ENCODE measurements around the gene TUT7.

TUT7 gene

GRCh38 chr9:86248746-86249145, 105.5 kb downstream of the TUT7 start:
- no peak for DNase-seq

- no peak for DNase-seq
Measured at GRCh38 chr9:86246752-86247161, 107.5 kb downstream of the TUT7 start.

- no peak for DNase-seq
Measured at GRCh38 chr9:86242071-86242470, 112.1 kb downstream of the TUT7 start.

GRCh38 chr9:86241216-86241615, 113.0 kb downstream of the TUT7 start:
- no peak for DNase-seq

GRCh38 chr9:86238861-86239770, 115.1 kb downstream of the TUT7 start:
- DNase-seq: no peak

Data from EL (cell line).